GM13977 (cell line): Measurements from ENCODE around the gene ABLIM2.

Experiments
- DNase-seq: peaks from one replicate; pipeline ENCODE4 v3.0.0; 2012; ENCODE audit warnings: low spot score
- in situ Hi-C: fragments of 300-500 bp; cut with MboI; formaldehyde crosslinking; loops from one replicate; pipeline ENCODE4 v1.12.0; 2022; ENCODE audit warnings: low sequenced_read_pairs, low pct_unique_long_range_greater_than_20kb, mixed read lengths, inconsistent platforms; ENCODE audit not compliant: unreplicated experiment
- TF ChIP-seq, protein P1 (sequence below): IDR thresholded peaks from 2 replicates; pipeline ENCODE4 v1.5.1; 2012; ENCODE audit warnings: mild to moderate bottlenecking, control low read depth; ENCODE audit not compliant: insufficient read depth; ENCODE audit errors: extremely low read depth, missing control alignments

The ABLIM2 gene

DNA sequence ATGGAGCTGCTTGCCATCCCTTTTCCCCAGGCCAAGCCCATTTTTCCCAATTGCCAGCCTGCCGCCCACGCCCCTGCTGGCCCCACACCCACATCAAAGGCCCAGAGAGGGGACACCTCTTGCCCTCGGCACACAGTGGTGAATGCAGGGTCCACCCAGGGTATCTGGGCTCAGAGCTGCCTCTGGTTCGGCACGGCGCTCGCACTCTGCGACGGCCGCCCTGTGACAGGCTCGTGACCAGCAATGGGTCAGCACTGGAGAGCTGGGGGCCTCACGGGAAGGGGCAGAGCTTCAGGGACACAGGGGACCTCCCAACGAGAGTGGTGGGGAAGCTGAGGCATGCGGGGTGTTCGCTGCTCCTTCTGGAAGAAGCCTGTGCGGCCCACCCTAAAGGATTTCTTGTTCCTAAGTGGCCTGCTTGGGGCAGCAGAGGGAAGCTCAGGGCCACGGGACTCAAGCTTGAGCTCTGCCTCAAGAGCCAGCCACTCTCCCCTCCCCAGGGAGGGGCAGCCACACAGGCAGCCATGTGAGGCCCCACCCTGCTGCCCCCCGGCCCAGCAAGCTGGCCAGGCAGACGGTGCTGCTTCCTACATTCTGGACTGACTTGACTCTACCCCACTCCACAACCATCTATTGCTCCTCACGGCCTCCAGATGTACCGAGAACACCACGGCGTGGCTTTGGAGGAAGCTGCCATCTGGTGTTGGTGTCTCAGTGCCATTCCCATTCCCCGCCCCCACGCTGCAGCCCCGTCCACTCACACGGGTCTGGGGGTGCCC is 73.7 kb downstream of the ABLIM2 start:
- DNase-seq: no peak
- in situ Hi-C loops: no loop called here
- TF ChIP-seq, protein P1, sequence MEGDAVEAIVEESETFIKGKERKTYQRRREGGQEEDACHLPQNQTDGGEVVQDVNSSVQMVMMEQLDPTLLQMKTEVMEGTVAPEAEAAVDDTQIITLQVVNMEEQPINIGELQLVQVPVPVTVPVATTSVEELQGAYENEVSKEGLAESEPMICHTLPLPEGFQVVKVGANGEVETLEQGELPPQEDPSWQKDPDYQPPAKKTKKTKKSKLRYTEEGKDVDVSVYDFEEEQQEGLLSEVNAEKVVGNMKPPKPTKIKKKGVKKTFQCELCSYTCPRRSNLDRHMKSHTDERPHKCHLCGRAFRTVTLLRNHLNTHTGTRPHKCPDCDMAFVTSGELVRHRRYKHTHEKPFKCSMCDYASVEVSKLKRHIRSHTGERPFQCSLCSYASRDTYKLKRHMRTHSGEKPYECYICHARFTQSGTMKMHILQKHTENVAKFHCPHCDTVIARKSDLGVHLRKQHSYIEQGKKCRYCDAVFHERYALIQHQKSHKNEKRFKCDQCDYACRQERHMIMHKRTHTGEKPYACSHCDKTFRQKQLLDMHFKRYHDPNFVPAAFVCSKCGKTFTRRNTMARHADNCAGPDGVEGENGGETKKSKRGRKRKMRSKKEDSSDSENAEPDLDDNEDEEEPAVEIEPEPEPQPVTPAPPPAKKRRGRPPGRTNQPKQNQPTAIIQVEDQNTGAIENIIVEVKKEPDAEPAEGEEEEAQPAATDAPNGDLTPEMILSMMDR: no peak

DNA sequence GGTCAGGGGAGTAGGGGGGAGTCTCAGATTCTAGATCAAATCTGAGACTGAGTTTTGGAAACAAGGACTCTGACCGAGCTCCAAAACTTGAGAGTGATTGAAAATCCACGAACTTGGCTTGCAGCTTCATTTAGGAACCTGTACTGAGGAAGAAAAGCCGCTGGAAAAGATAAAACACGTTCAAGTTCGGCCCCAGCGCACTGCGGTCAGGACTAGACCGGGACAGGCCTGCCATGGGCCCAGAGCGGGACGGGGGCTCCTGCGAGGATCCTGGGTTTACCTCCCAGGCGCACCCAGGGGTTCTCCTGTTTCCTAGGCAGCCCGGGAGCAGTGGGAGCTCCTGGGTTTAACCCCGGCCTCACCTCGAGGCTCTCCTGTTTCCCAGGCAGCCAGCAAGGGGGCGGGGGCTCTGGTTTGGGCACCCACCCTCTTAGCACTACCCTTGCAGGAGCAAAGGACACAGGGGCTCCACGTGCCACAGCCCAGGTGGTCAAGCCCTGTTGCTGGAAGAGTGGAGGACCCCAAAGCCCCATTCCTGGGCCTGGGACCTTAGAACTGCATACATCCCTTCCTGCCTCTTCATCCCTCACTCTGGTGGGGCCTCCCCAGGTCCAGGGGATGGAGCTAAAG is 74.5 kb downstream of the ABLIM2 start:
- TF ChIP-seq, protein P1: no peak
- no peak for DNase-seq
- in situ Hi-C loops: no loop called here

DNA sequence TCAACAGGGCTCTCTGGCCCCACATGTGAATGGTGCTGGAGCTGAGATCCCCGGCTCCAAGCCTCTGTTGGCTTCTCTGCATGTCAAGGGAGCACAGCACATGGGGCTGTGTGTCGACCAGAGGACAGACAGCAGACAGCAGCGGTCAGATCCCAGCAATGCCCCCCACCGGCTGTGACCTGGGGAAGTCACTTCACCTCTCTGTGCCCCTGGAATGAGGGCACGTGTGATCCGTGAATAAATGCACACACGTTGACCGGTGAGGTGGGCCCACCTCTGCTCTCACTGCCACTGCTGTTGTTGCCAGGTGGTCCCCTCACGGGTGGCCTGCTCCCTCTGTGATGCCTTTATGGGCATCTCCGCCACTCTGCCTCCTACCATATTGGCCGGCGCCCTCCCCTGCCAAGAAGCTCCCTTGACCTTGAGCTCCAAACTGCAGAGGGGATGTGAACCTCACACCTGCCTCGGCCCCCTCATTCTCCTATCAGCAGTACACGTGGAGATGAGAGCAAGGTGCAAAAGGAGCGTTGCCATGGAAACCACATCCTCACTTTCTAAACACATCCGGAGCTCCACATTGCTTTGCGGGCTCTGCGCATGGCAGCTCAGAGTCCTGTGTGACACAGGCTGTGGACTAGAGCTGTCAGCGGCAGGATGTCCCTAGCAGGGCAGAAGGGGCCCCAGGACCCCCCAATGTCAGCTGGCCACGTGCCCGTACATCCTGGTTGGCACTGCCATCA is 75.4 kb downstream of the ABLIM2 start:
- TF ChIP-seq, protein P1: no peak
- no peak for DNase-seq
- in situ Hi-C loops: no loop called here

DNA sequence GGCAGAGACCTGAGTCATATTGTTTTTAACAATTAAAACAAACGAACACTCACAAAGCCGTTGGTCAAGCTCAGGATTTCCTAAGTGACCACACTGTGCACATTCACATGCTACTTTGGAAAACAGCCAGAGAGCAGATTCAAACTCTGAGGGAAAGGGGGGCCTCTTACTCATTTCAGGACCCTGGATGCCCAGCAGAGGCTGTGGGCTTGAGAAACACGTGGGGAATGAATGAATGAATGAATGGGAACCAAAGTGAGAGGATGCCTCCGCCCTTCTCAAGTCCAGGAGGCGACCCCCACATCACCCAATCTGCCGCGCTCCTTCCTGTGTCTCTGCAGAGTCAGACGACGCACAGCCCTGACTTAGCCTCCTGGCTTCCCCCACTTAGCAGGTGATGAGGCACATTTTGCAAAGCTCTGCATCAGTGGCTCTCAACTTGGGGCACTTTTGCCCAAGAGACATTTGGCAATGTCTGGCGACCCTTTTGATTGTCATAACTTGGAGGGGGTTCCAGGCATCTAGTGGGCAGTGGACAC is 76.0 kb downstream of the ABLIM2 start:
- no peak for DNase-seq
- in situ Hi-C loops: no loop called here
- TF ChIP-seq, protein P1: no peak

DNA sequence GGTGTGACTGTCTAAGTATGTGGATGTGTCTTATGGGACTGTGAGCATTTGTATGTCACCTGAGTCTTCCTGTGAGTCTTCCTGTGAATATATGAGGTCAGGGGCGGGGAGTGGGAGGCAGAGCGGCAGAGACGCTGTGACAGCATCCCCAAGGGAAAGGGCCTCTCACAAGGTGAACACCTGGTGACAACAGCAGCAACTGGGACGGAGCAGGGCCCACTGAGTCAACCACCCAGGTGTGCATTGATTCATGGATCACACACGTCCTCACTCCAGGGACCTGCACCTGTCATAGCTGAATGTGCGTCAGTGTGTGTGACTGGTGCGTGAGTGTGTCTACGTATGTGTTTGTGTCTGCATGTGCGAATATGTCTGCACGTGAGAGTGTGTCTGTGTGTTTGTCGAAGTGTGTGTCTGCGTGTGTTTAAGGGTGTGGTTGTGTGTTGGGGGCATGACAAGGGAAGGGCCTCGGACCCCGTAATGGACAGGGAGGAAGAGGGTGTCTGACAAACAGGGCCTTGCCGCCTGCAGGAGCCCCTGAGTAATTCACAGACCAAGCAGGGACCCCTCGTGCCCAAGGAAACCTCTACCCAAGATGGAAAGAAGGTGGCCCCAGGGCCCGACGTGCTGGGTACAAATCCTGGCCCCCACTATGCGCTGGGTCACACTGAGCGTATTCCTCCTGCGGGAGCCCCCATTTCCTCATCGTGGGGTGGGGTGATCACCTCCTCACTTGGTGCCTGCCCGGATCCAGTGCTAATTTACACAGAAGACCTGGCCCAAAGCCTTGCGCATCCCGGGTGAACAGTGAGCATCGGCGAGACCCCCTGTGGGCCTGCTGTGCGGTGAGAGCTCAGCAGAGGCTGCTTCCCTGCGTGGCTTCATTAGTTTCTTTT is 76.7 kb downstream of the ABLIM2 start:
- no peak for DNase-seq
- in situ Hi-C loops: no loop called here
- TF ChIP-seq, protein P1: no peak
